NOMO-1 treated with DMSO at 0.1 percent for 48 hours (cell line): ENCODE data around the gene CAPN13.

Experiments used
- DNase-seq: peaks from one replicate; lab custom pipeline; 2025; ENCODE audit not compliant: unreplicated experiment; lab: John Stamatoyannopoulos, UW

Gene CAPN13

GRCh38 chr2:30807249-30807648, at the start of gene CAPN13:
Gene CAPN13, minus strand, starts transcription at chr2:30807446. Its CDS starts 20,121 bp downstream, at chr2:30787325.
- DNase-seq = no peak

- no peak for DNase-seq
Observed at GRCh38 chr2:30847841-30848240, 40.6 kb upstream of the CAPN13 start.

- no peak for DNase-seq
Observed at GRCh38 chr2:30847329-30847728, 40.1 kb upstream of the CAPN13 start.

GRCh38 chr2:30828586-30828985, 21.3 kb upstream of the CAPN13 start:
- DNase-seq = no peak

GRCh38 chr2:30826916-30827315, 19.7 kb upstream of the CAPN13 start:
- DNase-seq = no peak

- DNase-seq = no peak
Observed at GRCh38 chr2:30826481-30826880, 19.2 kb upstream of the CAPN13 start.

DNA sequence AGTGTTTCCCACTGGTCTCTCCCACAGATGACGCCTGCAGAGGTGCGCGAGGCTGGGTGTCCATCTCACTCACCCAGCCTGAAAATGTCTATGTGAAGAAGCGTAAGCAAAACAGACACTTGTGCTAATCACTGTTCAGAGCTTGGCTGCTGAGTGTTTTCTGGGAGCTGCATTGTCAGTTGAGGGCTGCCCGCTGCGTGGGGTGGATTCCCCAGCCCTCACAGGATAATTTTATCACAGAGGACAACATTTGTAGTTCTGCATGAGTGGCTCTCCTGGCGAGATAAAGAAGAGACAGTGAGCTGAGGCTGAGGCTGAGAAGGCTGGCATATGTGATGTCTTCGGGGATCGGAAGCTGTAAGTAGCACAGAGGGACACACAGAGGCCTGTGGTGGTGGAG, 16.2 kb upstream of the CAPN13 start:
- DNase-seq = no peak

DNA sequence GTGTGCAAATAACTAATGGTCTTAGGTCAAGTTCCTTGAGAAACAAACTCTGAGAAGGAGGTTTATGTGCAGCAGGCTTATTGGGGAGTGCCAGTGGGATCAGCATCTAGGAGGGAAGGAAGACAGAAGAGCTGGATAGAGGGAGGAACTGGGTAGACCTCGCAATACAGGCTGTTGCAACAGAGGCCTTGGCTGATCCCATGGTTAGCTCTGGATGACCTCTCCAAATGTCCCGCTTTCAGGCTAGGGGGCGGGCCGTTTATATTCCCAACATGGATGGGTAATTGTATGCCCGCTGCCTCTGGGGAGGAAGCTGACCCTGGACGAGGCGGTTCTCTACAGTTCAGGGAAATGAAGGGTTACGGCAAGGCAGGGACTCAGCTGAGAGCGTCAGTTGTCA, 14.7 kb upstream of the CAPN13 start:
- no peak for DNase-seq

GRCh38 chr2:30820381-30821055, 13.3 kb upstream of the CAPN13 start:
- no peak for DNase-seq

- DNase-seq = no peak
Observed at GRCh38 chr2:30809938-30810337, 2.7 kb upstream of the CAPN13 start.

DNA sequence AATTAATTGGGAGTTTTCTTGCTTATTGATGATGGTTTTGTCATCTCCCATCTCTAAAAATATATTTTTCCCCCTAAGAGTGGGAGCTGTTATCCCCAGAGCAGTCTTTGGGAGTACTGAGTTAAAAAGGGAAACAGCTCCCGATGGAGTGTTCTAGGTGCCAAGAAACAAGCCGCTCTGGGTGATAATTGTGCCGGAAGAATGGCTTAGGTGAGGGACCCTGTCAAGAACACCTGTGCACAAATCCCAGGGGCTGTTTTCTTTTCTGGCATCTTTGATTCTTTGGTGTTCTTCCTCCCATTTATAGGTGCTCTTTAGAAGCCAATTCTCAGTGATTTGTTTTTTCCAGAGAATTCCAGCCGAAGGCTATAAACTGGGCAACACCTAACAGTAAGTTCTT, 1.4 kb upstream of the CAPN13 start:
- DNase-seq = no peak

DNA sequence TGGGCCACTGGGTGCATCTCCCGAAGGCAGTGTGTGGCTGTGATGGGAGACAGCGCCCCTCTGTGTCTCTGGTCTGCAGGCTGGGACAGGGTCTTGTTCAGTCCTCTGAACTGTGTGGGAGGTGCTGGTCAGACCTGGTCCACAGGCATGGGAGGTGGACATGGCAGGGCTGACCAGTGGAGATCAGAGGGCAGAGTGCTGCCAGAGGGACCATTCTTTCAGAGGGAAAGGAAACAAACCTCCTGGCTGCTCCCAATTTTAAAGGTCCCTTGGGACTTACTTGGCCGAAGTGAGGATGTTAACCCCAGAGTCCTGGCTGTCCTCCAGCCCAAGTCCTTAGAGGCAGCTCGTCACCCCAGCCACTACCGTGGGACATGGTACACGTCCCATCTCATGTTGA, 4.0 kb downstream of the CAPN13 start:
- DNase-seq = no peak

DNA sequence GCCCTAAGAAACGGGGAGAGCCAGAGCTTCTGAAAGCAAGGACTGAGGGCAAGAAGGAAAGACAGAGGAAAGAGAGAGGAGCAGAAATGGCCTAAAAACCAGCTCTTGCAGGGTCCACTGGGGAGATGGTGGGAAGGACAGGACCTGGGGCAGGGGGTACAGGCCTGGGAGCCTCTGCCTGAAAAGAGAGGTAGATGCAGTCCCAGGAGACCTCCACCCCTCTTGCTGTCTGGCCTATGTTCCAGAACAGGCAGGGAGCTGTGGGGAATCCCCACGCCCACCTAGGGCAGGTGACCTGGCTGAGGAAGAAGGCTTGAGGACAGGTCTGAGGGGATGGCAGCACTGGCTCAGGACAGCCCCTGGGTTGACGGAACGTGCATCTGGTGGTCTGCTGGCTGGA, 4.6 kb downstream of the CAPN13 start:
- no peak for DNase-seq

GRCh38 chr2:30801821-30802455, 5.3 kb downstream of the CAPN13 start:
- DNase-seq = no peak

GRCh38 chr2:30800159-30800558, 7.1 kb downstream of the CAPN13 start:
- peak; percentile 4 for DNase-seq

DNA sequence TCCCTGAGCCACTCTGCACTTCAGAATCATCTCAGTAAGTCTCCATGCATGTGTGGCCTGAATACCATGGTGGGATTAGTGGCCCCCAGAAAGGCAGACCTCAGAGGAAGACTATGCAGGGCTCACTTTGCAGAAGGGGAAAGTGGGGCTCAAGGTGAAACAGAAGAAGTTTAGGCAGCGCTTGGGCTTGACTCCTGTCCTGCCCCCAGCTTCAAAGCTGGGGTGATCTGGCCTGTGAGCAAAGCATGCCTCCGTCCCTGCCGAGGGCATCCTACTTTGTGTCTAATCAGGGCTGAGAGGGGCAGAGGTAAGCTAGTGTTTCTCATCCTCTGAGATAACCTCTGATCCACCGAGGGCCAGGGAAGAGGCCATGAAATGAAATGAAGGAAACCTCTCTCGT, 7.9 kb downstream of the CAPN13 start:
- DNase-seq = no peak

GRCh38 chr2:30798536-30798991, 8.7 kb downstream of the CAPN13 start:
- DNase-seq = peak; percentile 15

DNA sequence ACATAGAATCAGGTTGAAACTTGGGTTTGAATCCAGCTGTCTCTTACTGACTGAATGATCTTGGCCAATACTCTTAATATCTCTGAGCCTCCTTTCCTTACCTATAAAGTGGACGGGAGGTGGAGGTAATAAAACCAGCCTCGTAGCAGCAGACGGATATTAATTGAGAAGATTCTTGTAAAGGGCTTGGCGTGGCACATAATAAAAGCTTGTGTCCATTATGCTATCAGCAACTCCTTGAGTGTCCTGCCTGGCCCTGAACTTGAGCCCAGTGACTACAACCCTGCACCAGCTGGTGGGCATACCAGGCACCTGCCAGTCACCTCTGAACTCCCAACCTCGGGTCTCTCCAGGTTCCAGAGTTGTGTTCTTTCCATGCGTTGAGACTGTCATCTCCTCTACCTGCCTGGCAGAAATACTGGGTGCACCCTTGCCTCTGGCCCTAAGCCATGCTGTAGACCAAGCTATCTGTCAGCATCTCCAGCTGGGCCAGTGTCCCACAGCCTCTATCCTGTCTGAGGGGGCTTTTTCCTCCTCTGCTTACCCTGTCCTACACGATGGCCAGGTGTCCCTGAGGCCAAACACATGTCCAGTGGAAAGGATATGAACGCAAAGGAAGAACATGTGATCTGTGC, 9.7 kb downstream of the CAPN13 start:
- no peak for DNase-seq

DNA sequence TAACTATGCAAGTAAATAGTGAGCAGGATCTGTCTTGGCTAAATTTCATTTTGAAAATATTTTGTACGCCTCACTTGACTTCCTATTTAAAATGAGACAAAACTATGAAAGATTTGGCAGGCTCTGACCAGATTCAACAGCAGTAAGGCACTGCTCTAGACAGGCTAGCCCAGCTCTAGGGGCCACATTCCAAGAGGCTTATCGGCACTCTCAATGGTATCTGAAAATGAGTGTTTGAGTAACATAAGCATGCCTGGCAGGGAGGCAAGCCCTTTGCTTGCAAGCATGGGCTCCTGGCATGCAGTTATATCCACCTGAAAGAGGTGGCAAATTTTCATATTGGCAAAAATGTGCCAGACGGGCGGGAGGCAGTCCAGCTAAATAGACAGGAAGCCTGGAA, 10.5 kb downstream of the CAPN13 start:
- no peak for DNase-seq

- peak; percentile 89 for DNase-seq
Observed at GRCh38 chr2:30792521-30792920, 14.7 kb downstream of the CAPN13 start.

- no peak for DNase-seq
Observed at GRCh38 chr2:30790879-30791278, 16.4 kb downstream of the CAPN13 start.

GRCh38 chr2:30789670-30790210, 17.5 kb downstream of the CAPN13 start:
- DNase-seq = no peak
